ENCODE measurements around the gene AOX1. TPM values are rescaled to one million over a fixed set of nuclear protein-coding genes. Genes with fewer than 3 reads are reported as not detected.

Gene AOX1
- total RNA-seq, 1 donor from 2014 or later = 24.3 TPM

DNA sequence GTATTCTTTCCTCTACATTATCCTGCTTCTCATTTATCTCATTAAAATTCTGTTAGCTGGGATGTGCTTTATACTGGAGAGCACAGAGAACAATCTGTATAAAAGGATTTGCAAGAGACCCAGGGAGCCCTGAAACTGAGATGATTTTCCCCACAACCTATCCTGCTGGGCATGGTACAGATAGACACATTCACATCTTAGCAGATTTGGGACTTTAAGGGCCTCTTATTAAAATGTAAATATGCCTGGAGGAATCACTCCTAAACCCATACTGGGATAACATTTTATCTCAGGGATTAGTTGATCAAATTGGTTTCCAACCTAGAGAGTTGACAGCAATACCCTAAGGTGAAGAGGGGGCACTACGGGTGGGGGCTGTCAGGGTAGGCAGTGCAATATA is 45.5 kb downstream of the AOX1 start:
- intact Hi-C loops (cut with DNase I) = no loop called here

DNA sequence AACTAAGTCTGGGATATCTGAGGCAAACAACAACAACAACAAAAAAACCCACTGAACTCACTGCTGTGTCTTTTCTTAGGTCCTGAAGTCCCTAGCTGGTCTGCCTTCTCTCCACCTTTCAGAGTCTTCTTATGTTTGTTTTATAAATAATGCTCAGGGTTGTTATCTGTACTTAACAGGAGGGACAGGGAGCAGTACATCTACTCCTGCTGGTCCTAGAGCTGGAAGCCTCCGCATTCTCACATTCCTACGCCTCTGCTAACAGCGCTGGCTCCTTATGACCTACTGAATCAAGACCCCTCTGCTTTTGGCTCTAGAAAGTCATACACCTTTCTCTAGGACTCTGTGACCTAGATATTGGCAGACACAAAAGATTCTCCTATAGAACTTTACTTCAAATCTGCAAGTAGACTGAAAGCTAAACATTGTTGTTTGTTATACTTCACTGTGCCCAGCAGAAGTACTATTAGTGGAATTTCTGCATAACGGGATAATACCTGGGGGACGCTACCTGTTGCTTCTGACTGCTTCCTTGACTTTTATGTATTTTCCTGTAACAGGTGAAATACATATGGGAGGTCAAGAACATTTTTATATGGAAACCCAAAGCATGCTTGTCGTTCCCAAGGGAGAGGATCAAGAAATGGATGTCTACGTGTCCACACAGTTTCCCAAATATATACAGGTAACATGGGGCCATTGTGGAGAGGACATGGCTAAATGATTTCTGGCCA is 48.6 kb downstream of the AOX1 start:
- Histone ChIP-seq H3K9me3 (no peaks in the 10 kb centered on the region), H3K27ac (no peak overlapping the region), H3K4me3 (no peak overlapping the region), H3K27me3 (no peaks in the 10 kb centered on the region), H3K36me3 (peaks cover 9% of the 10 kb centered on the region), H3K4me1 (no peaks in the 10 kb centered on the region)
- ATAC-seq (no peak), DNase-seq (no peak)
- TF ChIP-seq, protein P1, sequence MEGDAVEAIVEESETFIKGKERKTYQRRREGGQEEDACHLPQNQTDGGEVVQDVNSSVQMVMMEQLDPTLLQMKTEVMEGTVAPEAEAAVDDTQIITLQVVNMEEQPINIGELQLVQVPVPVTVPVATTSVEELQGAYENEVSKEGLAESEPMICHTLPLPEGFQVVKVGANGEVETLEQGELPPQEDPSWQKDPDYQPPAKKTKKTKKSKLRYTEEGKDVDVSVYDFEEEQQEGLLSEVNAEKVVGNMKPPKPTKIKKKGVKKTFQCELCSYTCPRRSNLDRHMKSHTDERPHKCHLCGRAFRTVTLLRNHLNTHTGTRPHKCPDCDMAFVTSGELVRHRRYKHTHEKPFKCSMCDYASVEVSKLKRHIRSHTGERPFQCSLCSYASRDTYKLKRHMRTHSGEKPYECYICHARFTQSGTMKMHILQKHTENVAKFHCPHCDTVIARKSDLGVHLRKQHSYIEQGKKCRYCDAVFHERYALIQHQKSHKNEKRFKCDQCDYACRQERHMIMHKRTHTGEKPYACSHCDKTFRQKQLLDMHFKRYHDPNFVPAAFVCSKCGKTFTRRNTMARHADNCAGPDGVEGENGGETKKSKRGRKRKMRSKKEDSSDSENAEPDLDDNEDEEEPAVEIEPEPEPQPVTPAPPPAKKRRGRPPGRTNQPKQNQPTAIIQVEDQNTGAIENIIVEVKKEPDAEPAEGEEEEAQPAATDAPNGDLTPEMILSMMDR (IDR thresholded peaks at IDR 0.05) = no peak
- intact Hi-C loops (cut with DNase I) = no loop called here

More for the DNA sequence above, 45.5 kb downstream of the AOX1 start:
- H3K4me3 ChIP-seq = no peak overlapping the region
- TF ChIP-seq, protein P1 (IDR thresholded peaks at IDR 0.05) = no peak
- H3K36me3 ChIP-seq = no peaks in the 10 kb centered on the region
- ATAC-seq = no peak
- DNase-seq = no peak
- no peak overlapping the region for H3K27ac ChIP-seq
- H3K4me1 ChIP-seq = no peaks in the 10 kb centered on the region
- H3K9me3 ChIP-seq = no peaks in the 10 kb centered on the region
- H3K27me3 ChIP-seq = no peaks in the 10 kb centered on the region

DNA sequence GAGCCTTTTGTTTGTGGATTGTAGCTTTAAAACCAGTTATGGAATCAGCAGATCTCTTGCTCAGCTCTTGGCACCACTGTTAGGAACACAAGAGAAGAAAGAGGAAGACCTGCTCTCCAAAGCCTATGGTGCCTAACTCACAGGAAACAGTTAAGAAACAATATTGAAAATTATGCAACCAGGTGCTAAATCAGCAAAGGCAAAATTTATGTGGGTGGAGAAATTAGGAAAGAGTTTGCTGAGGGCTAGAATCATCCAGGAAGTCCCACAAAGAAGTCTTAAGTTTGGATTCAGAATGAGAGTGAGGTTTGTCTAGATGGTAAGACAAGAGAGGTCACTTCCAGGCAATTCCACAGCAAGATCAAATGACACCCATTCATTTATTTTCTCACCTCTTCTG is 49.4 kb downstream of the AOX1 start:
- ATAC-seq = peak; percentile 81
- DNase-seq = no peak
- TF ChIP-seq, protein P1 (IDR thresholded peaks at IDR 0.05) = no peak
- no peak overlapping the region for H3K4me3 ChIP-seq
- no peaks in the 10 kb centered on the region for H3K27me3 ChIP-seq
- H3K4me1 ChIP-seq = no peaks in the 10 kb centered on the region
- no peaks in the 10 kb centered on the region for H3K9me3 ChIP-seq
- H3K36me3 ChIP-seq = peaks cover 9% of the 10 kb centered on the region
- H3K27ac ChIP-seq = no peak overlapping the region
- intact Hi-C loops (cut with DNase I) = no loop called here

DNA sequence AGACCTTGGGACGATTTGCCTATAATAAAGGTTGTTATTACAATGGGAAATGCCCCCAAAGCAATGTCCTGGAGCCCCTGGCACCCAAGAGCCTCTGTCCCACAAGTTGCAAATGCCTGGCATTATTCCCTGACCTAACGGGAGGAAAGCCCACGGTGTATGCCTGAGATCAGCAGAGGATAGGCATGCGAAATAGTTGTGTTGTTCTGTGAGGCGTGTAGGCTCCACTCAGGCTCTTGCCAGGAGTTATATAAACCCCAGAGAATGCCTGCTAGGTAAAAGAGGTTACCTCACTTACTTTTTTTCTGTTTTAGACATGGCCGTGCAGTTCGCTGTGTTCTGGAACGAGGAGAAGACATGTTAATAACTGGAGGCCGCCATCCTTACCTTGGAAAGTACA is 52.1 kb downstream of the AOX1 start:
- Histone ChIP-seq H3K36me3 (peaks cover 9% of the 10 kb centered on the region), H3K27ac (no peak overlapping the region), H3K9me3 (no peaks in the 10 kb centered on the region), H3K27me3 (no peaks in the 10 kb centered on the region), H3K4me3 (no peak overlapping the region), H3K4me1 (no peaks in the 10 kb centered on the region)
- TF ChIP-seq, protein P1 (IDR thresholded peaks at IDR 0.05) = no peak
- DNase-seq (no peak), ATAC-seq (no peak)
- intact Hi-C loops (cut with DNase I) = no loop called here

DNA sequence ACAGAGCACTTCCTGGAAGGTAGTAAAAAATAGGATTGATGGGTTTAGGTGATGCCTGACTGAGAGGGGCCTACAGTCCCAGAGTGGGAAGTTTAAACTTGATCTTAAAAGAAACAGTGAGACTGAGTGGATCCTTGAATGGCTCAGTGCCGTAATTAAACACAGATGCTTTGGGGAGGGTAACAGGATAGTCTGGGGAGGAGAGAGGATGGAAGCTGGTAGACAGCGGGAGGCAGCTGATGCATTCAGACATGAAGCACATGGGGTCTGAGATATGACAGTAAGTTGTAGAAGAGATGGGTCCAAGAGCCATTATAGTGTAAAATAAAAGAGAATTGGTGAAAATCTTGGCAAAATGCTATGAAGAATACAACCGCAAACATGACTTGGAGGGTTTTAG is 54.4 kb downstream of the AOX1 start:
- no peaks in the 10 kb centered on the region for H3K27me3 ChIP-seq
- H3K9me3 ChIP-seq = no peaks in the 10 kb centered on the region
- no peak for DNase-seq
- ATAC-seq = no peak
- no peak overlapping the region for H3K27ac ChIP-seq
- intact Hi-C loops (cut with DNase I) = no loop called here
- peaks cover 9% of the 10 kb centered on the region for H3K36me3 ChIP-seq
- TF ChIP-seq, protein P1 (IDR thresholded peaks at IDR 0.05) = no peak
- H3K4me3 ChIP-seq = no peak overlapping the region
- H3K4me1 ChIP-seq = no peaks in the 10 kb centered on the region
